IMR-90 (cell line): ENCODE data around the gene CCT3.

Source experiments
- BHLHE40 ChIP-seq: fragments of 150-350 bp; IDR thresholded peaks from 2 replicates; pipeline ENCODE4 v1.6.1; 2016; ENCODE audit warnings: mild to moderate bottlenecking, low read depth, low read length
- CTCF ChIP-seq: conservative IDR thresholded peaks from 2 replicates; pipeline ENCODE4 v1.5.1; 2012; ENCODE audit warnings: mild to moderate bottlenecking, low read depth, low read length, improper control_type of control experiment
- MAZ ChIP-seq: IDR thresholded peaks from 2 replicates; pipeline ENCODE4 v1.6.1; 2012; ENCODE audit warnings: low read depth, mild to moderate bottlenecking, low read length, improper control_type of control experiment, moderate library complexity, borderline replicate concordance
- MXI1 ChIP-seq: IDR thresholded peaks from 2 replicates; pipeline ENCODE4 v1.6.1; 2012; ENCODE audit warnings: low read depth, mild to moderate bottlenecking, low read length, moderate library complexity, borderline replicate concordance
- POLR2A ChIP-seq: IDR thresholded peaks from 2 replicates; pipeline ENCODE4 v1.6.1; 2012; ENCODE audit warnings: mild to moderate bottlenecking, low read depth, low read length
- RFX5 ChIP-seq: IDR thresholded peaks from 2 replicates; pipeline ENCODE4 v1.8.0; 2012; ENCODE audit warnings: low read depth, mild to moderate bottlenecking, low read length, moderate library complexity
- SMC3 ChIP-seq: fragments of 150-350 bp; IDR thresholded peaks from 2 replicates; pipeline ENCODE4 v1.6.1; 2016; ENCODE audit warnings: low read depth, mild to moderate bottlenecking, antibody characterized with exemption, low read length, moderate library complexity
- USF2 ChIP-seq: fragments of 150-350 bp; IDR thresholded peaks from 2 replicates; pipeline ENCODE4 v1.6.1; 2017; ENCODE audit warnings: mild to moderate bottlenecking, antibody characterized with exemption, low read length, low read depth
- TF ChIP-seq, protein P1 (sequence below): fragments of 150-350 bp; IDR thresholded peaks from 2 replicates; pipeline ENCODE4 v1.6.1; 2016; ENCODE audit warnings: low read depth, mild to moderate bottlenecking, low read length, moderate library complexity, borderline replicate concordance

GRCh38 chr1:156368157-156368658, 30.1 kb upstream of the CCT3 start:
- TF ChIP-seq CTCF (no peak), POLR2A (no peak), MAZ (no peak), BHLHE40 (no peak), MXI1 (no peak), USF2 (no peak), SMC3 (no peak), RFX5 (no peak)
- TF ChIP-seq, protein P1, sequence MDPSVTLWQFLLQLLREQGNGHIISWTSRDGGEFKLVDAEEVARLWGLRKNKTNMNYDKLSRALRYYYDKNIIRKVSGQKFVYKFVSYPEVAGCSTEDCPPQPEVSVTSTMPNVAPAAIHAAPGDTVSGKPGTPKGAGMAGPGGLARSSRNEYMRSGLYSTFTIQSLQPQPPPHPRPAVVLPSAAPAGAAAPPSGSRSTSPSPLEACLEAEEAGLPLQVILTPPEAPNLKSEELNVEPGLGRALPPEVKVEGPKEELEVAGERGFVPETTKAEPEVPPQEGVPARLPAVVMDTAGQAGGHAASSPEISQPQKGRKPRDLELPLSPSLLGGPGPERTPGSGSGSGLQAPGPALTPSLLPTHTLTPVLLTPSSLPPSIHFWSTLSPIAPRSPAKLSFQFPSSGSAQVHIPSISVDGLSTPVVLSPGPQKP = no peak
